B cell (primary cell): ENCODE results near the gene PSMC5. TPM values are rescaled to one million over a fixed set of nuclear protein-coding genes. Genes with fewer than 3 reads are reported as not detected.
"Not testable (repeated sequence)": the region's sequence is repeated elsewhere in the genome, so short reads cannot be mapped to it uniquely, and the experiment has no call there.

Experiments used
- ATAC-seq: fragments of 200-7000 bp; cut with Tn5 transposase; one replicate; pipeline ENCODE4 v1.10.0; 2021; ENCODE audit warnings: low read depth, mild to moderate bottlenecking, moderate number of reproducible peaks, moderate library complexity
- CTCF ChIA-PET: fragments of 350-600 bp; sonication (Branson Sonifier 250); formaldehyde crosslinking; loops from one replicate; lab custom pipeline; 2021; ENCODE audit warnings: antibody characterized with exemption, inconsistent platforms; lab: Charles Lee
- POLR2A ChIA-PET: fragments of 350-600 bp; sonication (Branson Sonifier 250); formaldehyde crosslinking; loops from one replicate; lab custom pipeline; 2021; ENCODE audit warnings: antibody characterized with exemption; lab: Charles Lee
- DNase-seq: peaks from one replicate; pipeline ENCODE4 v3.0.0; 2013
- H2AFZ ChIP-seq: 2 replicates; pipeline ENCODE4 v1.6.1; 2012; ENCODE audit warnings: mild to moderate bottlenecking, low read depth, low read length; ENCODE audit not compliant: insufficient read depth, poor library complexity, severe bottlenecking
- H3K27ac ChIP-seq, 2 donors: 1 replicate in 1 of 2; 2 replicates in 1 of 2; pipeline ENCODE4 v1.5.1; 2012 to 2013; ENCODE audit warnings: low read length in 2 of 2, mild to moderate bottlenecking in 2 of 2, moderate library complexity in 1 of 2
- H3K27me3 ChIP-seq, 4 experiments: fragments of 200-600 bp in 1 of 4; sonication (generic) in 1 of 4; replicated peaks in 1 of 4; 1 replicate in 2 of 4; 2 replicates in 2 of 4; pipeline versions ENCODE4 v1.6.1 to v1.7.0; 2013 to 2016; ENCODE audit warnings: low read length in 3 of 4, mild to moderate bottlenecking in 2 of 4, mixed read lengths in 1 of 4, moderate library complexity in 1 of 4; ENCODE audit not compliant: insufficient read depth in 4 of 4, control insufficient read depth in 3 of 4; ENCODE audit errors: control extremely low read depth in 1 of 4
- H3K36me3 ChIP-seq, 2 experiments: replicated peaks in 1 of 2; 1 replicate in 1 of 2; 2 replicates in 1 of 2; pipeline versions ENCODE4 v1.6.1 to v1.7.1; 2013; ENCODE audit warnings: low read length in 1 of 2; ENCODE audit not compliant: insufficient read depth in 2 of 2, control insufficient read depth in 1 of 2; ENCODE audit errors: control extremely low read depth in 1 of 2, extremely low read depth in 1 of 2
- H3K4me1 ChIP-seq, 2 donors: fragments of 200-600 bp in 1 of 2; sonication (generic) in 1 of 2; 1 replicate in 1 of 2; 2 replicates in 1 of 2; pipeline versions ENCODE4 v1.5.1 to v1.6.1; 2013 to 2017; ENCODE audit warnings: low read length in 2 of 2; ENCODE audit not compliant: control insufficient read depth in 2 of 2, insufficient read depth in 2 of 2
- H3K4me2 ChIP-seq: replicated peaks from 2 replicates; pipeline ENCODE3; 2012; ENCODE audit warnings: mild to moderate bottlenecking, low read depth, low read length; ENCODE audit not compliant: poor library complexity, severe bottlenecking
- H3K4me3 ChIP-seq, 5 experiments: fragments of 200-600 bp in 1 of 5; sonication (generic) in 1 of 5; 1 replicate in 3 of 5; 2 replicates in 2 of 5; pipeline versions ENCODE4 v1.5.1 to v1.7.0; 2011 to 2016; ENCODE audit warnings: low read length in 4 of 5, mild to moderate bottlenecking in 4 of 5, low read depth in 2 of 5, control low read depth in 1 of 5, moderate library complexity in 1 of 5; ENCODE audit not compliant: insufficient read depth in 1 of 5; ENCODE audit errors: control extremely low read depth in 1 of 5, extremely low read depth in 1 of 5
- H3K79me2 ChIP-seq: fragments of 200-600 bp; sonication (generic); one replicate; pipeline ENCODE4 v1.6.0; 2016; ENCODE audit warnings: low read length; ENCODE audit not compliant: control insufficient read depth, insufficient read depth
- H3K9ac ChIP-seq: fragments of 200-600 bp; sonication (generic); 2 replicates; pipeline ENCODE4 v1.6.1; 2017; ENCODE audit warnings: mild to moderate bottlenecking, low read length, moderate library complexity
- H3K9me3 ChIP-seq, 3 donors: one replicate each; pipeline versions ENCODE4 v1.6.1 to v1.7.1; 2013; ENCODE audit warnings: low read length in 2 of 3; ENCODE audit not compliant: control insufficient read depth in 2 of 3, insufficient read depth in 1 of 3; ENCODE audit errors: control extremely low read depth in 1 of 3
- H4K20me1 ChIP-seq: 2 replicates; pipeline ENCODE4 v1.6.0; 2012; ENCODE audit warnings: mild to moderate bottlenecking, low read length; ENCODE audit not compliant: insufficient read depth, control insufficient read depth, poor library complexity, severe bottlenecking
- H3K27ac Mint-ChIP-seq: one replicate; pipeline ENCODE4 v1.8.0; 2021; ENCODE audit warnings: mixed read lengths
- H3K27me3 Mint-ChIP-seq: one replicate; pipeline ENCODE4 v1.8.0; 2021; ENCODE audit warnings: mixed read lengths
- H3K4me1 Mint-ChIP-seq: one replicate; pipeline ENCODE4 v1.8.0; 2021; ENCODE audit warnings: mixed read lengths
- H3K4me3 Mint-ChIP-seq: one replicate; pipeline ENCODE4 v1.8.0; 2021; ENCODE audit warnings: mixed read lengths
- H3K9me3 Mint-ChIP-seq: one replicate; pipeline ENCODE4 v1.8.0; 2022; ENCODE audit warnings: mixed read lengths; ENCODE audit not compliant: insufficient read depth
- EZH2 ChIP-seq: IDR thresholded peaks from 2 replicates; pipeline ENCODE4 v1.6.1; 2012; ENCODE audit warnings: borderline replicate concordance, low read depth, mild to moderate bottlenecking, moderate library complexity, low read length; ENCODE audit not compliant: insufficient read depth, poor library complexity, severe bottlenecking
- WGBS: methylation state at CpG from one replicate; pipeline ENCODE4 v1.1.5; 2013; ENCODE audit warnings: missing lambda C conversion rate; ENCODE audit not compliant: insufficient coverage; 5-methylcytosine and 5-hydroxymethylcytosine counted together
- intact Hi-C: fragments of 100-400 bp; cut with micrococcal nuclease; formaldehyde crosslinking; loops from one replicate; pipeline ENCODE4 v1.10.0; 2022
- polyA plus RNA-seq: library from polyadenylated mRNA; depleted of rRNA; stranded (reverse); fragments of >200 nt; gene quantifications from 2 replicates; pipeline ENCODE4 v1.2.3, GENCODE V29; 2012
- total RNA-seq, 2 donors: library from RNA; stranded (reverse); fragments of 120-200 nt in 1 of 2; gene quantifications; 1 replicate in 1 of 2; 2 replicates in 1 of 2; pipeline versions ENCODE4 v1.2.3 to v1.2.4, GENCODE V29; 2013 to 2022
- TF ChIP-seq, protein P1 (sequence below): fragments of 200-600 bp; IDR thresholded peaks from one replicate; pipeline ENCODE4 v1.8.0; 2022; ENCODE audit warnings: antibody characterized with exemption, mild to moderate bottlenecking

The PSMC5 gene
- total and polyA plus RNA-seq, 2 donors (not counting 1 experiment from before 2014, with no cell fraction given): 87.1 to 104 TPM

DNA sequence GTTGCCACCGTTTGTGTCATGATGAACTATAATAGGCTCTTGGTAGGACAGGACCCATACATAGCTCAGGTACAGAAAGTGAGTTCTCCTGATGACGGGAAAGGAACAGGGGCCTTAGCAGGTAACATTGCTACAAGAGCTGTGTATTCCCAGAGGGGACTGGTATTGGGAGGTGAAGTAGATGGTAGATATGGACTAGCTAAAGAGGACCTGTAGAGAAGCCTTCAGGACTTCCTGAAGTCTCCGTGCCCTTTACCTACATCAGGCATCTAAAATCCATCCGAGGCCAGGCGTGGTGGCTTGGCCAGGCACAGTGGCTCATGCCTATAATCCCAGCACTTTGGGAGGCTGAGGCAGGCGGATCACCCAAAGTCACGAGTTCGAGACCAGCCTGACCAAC, 28.0 kb downstream of the PSMC5 start:
- Histone ChIP-seq H3K27me3 (peaks cover 0 to 5% (median 2%) of the 10 kb centered on the region in 4 experiments), H3K4me2 (no peak overlapping the region), H3K9me3 (no peaks in the 10 kb centered on the region), H3K4me3 (no peak overlapping the region), H3K36me3 (no peaks in the 10 kb centered on the region), H2AFZ (no peak overlapping the region), H3K4me1 (no peaks in the 10 kb centered on the region), H4K20me1 (no peaks in the 10 kb centered on the region), H3K79me2 (no peaks in the 10 kb centered on the region), H3K9ac (no peak overlapping the region), H3K27ac (no peak overlapping the region)
- ChIA-PET CTCF (interaction anchor here (1.1 kb wide), 1 partner anchor 33 kb away, joined by 4 read pairs; no protein-coding TSS in a partner anchor), POLR2A (no interaction called here)
- Mint-ChIP-seq H3K27ac (no peak overlapping the region), H3K9me3 (no peaks in the 10 kb centered on the region), H3K4me3 (no peak overlapping the region), H3K4me1 (no peaks in the 10 kb centered on the region), H3K27me3 (peaks cover 8% of the 10 kb centered on the region)
- no peak for DNase-seq
- intact Hi-C loops: no loop called here
- WGBS: 92% methylated on average over 7 of the region's 8 CpGs
- no peak for TF ChIP-seq EZH2
- TF ChIP-seq, protein P1, sequence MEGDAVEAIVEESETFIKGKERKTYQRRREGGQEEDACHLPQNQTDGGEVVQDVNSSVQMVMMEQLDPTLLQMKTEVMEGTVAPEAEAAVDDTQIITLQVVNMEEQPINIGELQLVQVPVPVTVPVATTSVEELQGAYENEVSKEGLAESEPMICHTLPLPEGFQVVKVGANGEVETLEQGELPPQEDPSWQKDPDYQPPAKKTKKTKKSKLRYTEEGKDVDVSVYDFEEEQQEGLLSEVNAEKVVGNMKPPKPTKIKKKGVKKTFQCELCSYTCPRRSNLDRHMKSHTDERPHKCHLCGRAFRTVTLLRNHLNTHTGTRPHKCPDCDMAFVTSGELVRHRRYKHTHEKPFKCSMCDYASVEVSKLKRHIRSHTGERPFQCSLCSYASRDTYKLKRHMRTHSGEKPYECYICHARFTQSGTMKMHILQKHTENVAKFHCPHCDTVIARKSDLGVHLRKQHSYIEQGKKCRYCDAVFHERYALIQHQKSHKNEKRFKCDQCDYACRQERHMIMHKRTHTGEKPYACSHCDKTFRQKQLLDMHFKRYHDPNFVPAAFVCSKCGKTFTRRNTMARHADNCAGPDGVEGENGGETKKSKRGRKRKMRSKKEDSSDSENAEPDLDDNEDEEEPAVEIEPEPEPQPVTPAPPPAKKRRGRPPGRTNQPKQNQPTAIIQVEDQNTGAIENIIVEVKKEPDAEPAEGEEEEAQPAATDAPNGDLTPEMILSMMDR: no peak
- no peak for ATAC-seq

DNA sequence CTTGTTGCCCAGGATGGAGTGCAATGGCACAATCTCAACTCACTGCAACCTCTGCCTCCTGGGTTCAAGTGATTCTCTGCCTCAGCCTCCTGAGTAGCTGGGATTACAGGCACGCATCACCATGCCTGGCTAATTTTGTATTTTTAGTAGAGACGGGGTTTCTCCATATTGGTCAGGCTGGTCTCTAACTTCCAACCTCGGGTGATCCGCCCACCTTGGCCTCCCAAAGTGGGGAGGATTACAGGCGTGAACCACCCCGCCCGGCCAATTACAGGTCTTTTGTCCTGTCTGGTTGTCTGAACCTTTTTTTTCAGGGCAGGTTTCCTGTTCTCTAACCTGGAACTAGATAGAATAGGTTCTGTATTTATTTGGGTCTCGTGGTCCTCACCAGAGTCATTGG, 29.2 kb downstream of the PSMC5 start:
- H3K4me3 Mint-ChIP-seq, H3K9me3 ChIP-seq, H3K4me1 ChIP-seq, H3K4me2 ChIP-seq, H3K4me3 ChIP-seq, intact Hi-C loops, H3K27me3 ChIP-seq, H4K20me1 ChIP-seq, H3K36me3 ChIP-seq, POLR2A ChIA-PET, ATAC-seq, H3K9ac ChIP-seq, H3K4me1 Mint-ChIP-seq, H3K27ac ChIP-seq, H2AFZ ChIP-seq, DNase-seq, H3K27ac Mint-ChIP-seq, H3K79me2 ChIP-seq, H3K9me3 Mint-ChIP-seq, H3K27me3 Mint-ChIP-seq: not testable (repeated sequence)
- 92% methylated on average over 7 of the region's 8 CpGs for WGBS
- CTCF ChIA-PET: interaction anchor here (0.7 to 1.2 kb wide), 4 partner anchors 9 to 465 kb away, joined by 3 read pairs; no protein-coding TSS in a partner anchor
